HG03469 (cell line): ENCODE data around the gene CXADR.

Experiments
- ATAC-seq: cut with Tn5 transposase; IDR thresholded peaks from one replicate; pipeline ENCODE4 v1.9.1; 2021; ENCODE audit warnings: mild to moderate bottlenecking, moderate library complexity, moderate number of reproducible peaks; ENCODE audit not compliant: unreplicated experiment

Gene CXADR

DNA sequence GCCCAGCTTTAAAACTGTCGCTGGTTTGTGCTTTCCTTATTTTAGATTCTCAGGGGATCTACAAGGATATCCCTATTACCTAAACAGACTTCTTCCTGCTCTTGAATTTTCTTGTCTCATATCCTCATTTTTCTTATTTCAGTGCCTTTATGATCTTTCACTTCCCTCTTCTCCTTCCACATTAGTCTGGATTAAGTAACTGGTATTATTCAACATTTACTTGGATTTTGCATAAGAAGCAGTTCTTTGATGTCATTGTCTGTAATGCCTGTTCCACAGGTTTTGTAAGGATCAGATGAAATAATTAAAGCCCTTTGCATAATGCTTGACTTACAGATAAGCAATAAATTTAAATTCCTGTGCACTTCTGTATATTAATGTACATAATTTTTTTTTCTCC, 26.5 kb downstream of the CXADR start:
- ATAC-seq = no peak

DNA sequence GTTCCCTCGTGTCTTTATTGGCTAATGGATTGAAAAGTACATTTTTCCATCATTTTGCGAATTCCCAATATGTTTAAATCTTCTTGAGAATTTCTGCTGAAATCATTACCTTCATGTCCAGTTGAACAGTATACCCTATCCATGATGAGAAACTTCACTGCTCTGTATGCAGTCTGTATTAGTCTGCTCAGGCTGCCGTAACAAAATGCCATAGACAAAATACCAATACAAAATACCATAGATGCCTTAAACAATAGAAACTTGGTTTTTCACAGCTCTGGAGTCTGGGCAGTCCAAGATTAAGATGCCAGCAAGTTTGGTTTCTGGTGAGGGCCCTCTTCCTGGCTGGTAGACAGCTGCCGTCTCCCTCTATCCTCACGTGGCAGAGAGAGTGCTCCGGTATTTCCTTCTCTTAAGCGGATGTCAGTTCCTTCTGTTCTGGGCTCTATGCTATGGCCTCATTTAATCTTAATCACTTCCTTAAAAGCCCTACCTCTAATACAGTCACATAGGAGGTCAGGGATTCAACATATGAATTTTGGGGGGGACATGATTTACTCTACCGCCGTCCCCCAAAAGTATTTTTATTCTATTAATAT, 27.0 kb downstream of the CXADR start:
- ATAC-seq = no peak

DNA sequence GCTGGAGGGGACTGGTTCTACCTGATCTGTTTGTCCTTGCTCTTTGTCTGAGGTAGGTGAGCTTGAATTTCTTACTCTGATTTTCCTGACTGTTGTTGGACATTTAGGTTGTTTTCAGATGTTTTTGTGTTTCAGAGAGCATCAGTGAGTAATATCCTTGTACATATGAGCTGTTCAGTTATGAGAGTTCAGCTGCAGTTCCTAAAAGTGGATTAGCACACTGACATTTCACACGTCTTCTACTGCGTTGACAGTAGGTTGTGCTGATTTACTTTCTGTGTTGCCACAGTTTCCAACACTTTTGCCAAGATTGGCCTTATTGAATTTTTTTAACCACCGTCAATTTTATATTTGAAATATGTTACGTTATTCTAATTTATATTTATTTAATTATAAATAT, 27.7 kb downstream of the CXADR start:
- ATAC-seq = no peak

DNA sequence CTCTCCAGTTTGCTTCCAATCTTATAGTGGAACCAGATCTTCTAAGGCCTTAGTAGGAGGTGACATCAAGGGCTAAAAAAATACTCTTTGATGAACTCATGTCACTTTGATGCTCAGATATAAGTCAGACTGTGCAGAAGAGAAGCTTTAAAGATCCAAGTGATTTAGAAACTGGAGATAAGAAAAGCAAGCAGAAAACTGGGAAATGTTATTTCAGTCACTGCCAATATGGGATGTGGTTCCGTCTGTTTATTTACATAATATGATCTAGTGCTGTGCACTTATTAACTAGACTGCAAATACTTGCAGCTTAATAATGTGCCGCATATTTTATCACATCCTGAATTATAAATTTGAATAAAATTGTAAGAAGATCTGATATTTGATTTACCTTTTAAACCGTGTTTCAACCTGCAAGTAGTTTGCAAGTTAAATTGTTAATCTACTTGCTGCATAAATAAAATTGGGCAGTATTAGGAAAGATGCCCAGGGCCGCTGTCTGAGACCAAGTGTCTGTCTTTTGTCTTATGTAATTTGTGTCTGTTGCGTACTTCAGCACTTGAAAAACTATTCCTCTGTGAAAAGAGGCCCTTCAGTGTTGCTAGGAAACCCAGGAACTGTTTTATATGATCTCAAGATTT, 29.6 kb downstream of the CXADR start:
- no peak for ATAC-seq

DNA sequence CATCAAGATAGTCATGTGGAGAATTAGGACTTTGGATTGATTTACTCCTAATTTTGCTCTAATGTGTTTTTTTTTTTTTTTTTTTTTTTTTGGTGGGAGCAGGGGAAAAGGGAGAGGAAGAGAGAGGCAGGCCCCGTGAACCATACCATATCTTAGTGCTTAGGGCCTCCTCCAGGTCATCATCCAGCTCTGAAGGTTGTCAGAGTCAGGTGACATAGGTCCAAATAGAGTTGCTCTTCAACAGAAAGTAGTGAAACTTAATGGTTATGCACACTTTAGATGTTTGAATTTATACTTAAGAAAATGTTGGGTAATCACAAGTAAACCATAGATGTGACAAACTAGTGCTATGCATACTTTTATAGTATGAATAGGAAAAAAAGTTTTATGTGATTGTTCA, 32.2 kb downstream of the CXADR start:
- ATAC-seq = no peak

DNA sequence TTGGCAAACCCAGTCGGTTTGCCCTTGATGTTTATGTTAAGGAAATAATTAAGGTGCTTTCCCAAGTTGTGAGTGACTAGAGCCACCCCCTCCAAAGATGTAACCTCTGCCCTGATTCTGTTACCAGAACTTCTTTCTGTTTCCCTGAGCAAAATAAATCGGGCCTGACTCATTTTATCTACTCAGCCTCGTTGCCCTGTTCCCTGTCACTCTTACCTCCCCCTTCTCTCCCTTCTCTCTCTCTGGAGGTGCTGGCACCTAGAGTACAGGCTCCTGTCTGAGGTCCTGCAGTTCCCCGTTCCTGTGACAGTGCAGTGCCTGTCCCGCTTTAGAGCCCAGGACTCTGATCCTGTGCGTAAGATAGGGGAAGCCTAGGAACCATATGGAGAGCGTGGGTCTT, 35.4 kb downstream of the CXADR start:
- no peak for ATAC-seq

DNA sequence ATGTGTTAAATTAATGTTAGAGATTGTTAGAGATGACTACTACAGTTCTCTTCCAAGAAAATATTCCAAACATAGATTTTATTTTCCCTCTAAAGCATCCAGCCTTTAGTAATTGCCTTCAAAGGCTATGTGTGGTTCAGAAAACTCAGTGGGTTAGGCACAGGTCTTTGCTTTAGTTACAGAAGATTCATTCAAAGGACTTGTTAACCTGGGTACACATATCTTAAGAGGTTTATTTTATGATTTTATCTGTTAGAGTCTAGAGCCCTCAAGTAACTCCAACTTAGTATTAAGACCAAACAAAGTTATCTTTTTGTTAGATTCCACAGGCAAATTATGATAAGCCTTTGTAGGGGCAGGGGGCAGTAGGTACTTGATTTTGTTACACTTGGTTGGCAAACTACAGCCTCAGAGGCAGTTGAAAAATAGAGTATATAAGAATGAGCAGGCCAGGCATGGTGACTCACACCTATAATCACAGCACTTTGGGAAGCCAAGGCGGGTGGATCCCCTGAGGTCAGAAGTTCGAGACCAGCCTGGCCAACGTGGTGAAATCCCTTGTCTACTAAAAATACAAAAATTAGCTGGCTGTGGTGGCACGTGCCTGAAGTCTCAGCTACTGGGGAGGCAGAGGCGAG, 37.9 kb downstream of the CXADR start:
- ATAC-seq = no peak

DNA sequence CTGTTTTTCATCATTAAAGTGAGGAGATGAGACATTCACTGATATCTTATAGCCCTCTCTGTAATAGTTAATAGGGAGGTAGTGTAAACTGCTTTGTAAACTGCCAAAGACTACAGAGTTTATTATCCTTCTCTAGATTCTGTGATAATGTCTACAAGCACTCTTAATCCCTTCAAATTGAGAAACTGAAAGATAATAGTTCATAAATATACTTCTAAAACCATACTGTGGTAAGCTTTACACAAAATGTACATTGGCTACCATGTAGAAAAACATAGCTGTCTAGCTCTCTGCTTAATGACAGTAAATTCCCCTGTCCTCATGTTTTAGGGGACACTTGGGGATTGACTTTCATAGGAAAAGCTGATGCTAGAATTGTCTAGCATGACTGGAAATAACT, 39.6 kb downstream of the CXADR start:
- ATAC-seq = no peak

DNA sequence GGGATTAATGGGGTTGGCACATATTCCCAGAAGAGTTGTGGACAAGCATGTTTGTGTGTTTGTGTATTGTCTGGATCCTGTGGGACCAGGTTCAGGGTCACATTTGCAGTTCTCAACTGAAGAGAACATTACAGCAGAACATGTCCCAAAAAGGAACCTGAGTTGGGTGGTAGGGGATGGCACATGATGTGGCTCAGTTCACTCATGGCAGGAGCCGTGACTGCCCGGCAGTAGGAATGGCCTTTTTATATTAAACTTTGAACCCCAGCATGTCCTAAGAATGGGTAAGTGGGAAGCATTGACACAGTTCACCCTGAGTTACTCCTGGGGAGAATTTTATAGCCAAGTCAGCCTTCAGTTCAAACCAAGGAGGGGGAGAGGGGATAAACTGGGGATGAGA, 41.3 kb downstream of the CXADR start:
- ATAC-seq = no peak

DNA sequence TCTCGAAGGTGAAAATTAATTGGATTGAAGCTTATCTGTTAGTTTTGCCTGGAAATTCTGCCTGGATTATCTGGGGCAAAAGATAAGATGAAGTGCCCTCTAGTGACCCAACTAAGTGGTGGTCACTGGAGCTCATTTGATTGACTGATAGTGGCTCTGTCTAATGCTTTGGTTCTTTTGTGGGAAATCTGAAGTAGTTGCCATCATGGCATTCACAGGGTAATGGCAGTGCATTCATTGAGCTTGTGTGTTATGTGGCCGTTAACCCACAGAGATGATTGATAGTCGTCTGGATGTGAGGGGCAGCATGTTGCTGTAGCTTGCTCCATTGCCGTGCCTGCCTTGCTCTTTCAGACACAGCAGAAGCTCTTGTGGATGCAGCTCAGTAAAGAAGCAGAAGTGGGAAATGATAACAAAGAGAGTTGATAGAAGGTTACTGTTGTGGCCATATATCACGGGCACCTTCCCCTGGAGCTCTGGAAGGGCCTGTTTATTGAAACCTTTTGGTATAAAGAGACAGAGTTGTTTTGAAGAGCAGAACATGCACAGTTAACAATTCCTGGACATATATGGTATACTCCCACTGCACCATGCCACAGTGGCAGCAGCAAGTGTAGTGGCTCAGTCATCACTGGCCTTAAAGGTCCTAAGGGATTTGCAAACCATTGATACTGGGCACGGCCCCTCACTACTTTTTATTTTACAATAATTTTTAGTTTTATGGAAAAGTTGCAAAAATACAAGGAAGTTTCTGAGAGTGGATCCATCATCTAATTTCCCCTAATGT, 42.0 kb downstream of the CXADR start:
- ATAC-seq = no peak

DNA sequence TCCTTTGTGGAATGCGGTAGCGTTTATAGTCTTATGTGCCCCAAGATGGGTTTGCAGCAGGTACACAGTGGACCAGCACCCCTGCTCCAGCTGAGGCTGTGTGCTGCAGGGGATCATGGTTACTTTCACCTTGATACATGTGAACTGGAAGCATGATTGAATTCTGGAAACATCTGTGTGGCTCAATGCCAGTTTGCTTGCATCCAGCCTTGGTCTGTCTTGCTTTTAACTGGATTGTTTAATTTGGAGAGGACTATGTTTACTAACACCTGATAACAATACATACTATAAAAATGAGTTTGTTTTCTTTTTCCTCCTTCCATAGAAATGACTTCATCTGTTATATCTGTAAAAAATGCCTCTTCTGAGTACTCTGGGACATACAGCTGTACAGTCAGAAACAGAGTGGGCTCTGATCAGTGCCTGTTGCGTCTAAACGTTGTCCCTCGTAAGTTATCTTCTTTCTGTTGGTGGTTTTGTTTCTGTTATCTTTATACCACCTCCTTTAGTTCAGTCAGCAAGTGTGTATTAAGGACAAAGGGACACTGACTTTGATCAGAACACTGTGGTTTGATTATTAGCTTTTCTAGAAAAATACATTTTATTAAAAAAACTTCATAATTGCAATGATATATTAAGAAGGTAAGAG, 47.7 kb downstream of the CXADR start:
- no peak for ATAC-seq

DNA sequence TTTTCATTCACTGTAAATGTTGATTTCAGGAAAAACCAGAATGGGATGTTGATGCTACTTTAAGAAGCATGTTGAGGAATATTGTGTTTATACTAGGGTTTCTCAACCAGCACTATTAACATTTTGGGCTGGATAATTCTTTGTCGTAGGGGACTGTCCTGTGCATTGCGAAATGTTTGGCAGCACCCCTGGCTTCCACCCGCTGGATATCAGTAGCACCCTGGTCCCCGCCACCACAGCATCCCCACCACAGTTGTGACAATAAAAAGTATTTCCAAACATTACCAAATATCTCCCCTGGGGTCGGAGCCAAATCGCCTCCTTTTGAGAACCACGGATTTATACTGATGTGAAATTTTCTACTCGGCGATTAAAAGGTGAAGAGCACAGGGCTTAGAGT, 57.9 kb downstream of the CXADR start:
- no peak for ATAC-seq

DNA sequence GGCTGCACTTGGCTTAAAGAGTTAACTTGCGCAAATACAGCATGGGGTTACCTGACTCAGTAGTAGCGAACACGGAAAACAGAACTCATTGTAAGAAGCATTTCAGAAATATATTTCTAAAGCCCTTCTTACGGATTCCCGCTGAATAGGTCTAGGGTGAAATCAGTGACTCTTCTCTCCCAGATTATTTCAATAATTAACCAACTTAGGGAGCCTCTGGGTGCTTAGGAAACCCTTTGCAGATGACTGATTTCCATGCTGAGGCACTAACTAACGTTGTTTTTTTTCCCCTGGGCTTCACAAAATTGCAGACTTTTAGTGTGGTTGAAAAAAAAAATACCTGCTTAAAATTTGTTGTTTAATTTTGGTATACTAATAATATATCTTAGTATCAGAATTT, 59.6 kb downstream of the CXADR start:
- ATAC-seq = no peak

DNA sequence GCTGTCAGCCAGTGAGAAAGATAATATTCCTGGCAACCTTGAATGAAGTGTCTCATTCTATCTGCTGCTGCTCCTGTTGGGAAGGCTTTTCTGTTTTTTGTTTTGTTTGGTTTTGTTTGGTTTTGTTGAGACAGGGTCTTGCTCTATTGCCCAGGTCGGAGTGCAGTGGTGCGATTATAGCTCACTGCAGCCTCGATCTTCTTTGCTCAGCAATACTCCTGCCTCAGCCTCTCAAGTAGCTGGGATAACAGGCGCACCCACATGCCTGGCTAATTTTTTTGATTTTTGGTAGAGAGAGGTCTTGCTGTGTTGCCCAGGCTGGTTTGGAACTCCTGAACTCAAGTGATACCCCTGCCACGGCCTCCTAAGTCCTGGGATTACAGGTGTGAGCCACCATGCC, 62.2 kb downstream of the CXADR start:
- ATAC-seq = no peak

DNA sequence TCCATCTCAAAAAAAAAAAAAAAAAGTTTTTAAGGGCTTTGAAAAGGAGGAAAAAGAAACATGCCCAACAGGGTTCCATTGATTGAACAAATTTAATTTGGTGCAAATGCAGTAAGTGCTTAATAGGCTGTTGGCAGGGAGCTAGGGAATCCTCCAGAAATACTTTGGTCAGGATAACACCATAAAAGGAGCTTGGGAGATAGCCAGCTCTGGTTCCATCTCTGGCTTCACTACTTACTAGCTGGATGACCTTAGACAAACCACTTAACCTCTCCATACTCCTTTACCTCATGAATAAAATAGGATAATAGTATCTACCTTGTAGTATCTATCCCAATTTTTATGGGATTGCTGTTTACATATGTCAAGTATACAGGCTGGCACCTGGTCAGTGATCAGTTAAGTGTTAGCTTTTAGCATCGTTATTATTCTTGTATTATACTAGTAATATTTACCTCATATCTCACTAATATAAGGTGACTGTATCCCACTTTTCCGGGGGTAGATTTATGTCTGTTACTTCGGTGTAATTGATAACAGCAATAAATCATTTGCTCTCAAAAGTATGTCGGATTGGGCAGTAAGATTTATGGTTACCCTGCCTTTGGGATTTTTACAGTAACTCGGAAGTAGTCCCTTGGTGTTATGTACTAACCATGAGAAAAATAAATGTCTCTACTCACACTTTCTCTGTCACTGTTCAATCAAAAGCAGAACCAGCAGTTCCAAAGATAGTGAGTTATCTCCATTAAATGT, 63.4 kb downstream of the CXADR start:
- ATAC-seq = no peak

DNA sequence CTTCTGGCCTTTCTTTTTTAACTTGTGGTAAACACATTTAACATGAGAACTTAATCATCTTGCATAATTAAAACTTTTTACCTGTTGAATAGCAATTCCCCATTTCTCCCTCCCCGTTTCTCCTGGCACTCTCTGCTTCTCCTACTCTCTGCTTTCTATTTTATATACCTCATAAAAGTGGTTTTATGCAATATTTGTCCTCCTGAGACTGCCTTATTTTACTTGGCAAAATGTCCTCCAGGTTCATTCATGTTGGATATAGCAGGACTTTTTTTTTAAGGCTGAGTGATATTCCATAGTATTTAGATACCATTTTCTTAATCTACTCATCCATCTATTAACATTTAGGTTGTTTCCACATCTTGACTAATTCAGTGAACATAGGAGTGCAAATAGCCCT, 64.9 kb downstream of the CXADR start:
- ATAC-seq = no peak

DNA sequence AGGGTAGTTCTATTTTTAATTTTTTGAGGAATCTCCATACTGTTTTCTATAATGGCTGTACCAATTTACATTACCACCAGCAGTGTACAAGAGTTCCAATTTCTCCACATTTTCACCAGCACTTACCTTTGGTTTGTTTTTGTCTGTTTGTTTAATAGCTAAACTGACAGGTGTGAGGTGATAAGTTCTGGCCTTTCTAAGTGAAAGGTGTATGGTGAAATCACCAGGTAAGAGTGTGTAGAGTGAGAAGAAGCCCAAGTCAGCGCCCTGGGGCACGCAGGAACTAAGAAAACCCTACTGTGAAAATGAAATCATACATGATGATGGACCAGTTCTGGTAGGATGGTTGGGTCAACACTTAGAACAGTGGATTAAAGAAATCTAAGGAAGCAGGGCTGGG, 65.3 kb downstream of the CXADR start:
- ATAC-seq = no peak

DNA sequence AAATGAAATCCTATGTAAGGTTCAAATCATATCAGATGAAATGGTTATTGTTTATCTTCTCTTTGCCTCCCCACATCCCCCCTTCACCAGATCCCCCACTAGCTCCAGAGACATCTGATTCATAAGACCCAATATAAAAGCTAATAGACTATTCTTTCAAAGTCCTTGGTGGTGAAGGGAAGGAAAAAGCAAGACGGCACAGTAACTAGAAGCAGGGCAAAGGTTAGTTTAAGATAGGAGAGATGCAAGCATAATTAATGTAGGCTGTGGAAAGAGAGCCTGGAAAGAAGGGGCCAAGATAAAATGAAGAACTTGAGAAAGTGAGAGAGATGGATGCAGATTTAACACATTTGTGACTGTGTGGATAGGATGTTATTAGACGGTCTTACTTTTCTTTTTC, 66.0 kb downstream of the CXADR start:
- no peak for ATAC-seq

DNA sequence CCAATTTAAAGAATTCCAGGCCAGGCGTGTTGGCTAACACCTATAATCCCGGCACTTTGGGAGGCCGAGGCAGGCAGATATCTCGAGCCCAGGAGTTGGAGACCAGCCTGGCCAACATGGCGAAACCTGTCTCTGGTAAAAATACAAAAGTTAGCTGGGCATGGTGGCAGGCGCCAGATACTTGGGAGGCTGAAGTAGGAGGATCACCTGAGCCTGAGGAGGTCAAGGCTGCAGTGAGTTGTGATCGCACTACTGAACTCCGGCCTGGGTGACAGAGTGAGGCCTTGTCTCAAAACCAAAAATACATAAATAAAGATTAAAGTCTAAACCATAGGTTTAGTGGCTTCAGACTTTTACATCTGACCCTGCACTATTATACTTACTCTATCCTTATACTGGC, 67.5 kb downstream of the CXADR start:
- no peak for ATAC-seq

DNA sequence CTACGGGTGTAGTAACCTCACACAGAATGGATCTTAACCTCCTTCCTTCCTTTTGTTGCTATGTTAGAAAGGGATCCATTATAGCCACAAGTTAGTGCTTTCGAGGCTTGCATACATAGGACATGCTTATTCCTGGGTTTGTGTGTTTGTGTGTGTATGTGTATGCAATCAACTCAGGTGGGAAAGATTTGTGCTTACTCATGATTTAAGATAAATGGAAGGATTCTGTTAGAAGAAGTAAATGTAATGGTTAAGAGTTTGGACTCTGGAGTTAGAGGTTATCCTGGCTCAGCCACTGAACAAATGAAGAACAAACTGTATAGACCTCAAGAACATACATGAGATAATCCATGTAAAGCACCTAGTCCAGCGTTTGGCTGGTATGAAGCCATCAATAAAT, 71.1 kb downstream of the CXADR start:
- no peak for ATAC-seq
